Activated T-cell treated with anti-CD3 and anti-CD28 coated beads, Interleukin-2, amount 50 U/mL, for 72 hours (primary cell): ENCODE data around the gene LRRC8C. TPM values are rescaled to one million over a fixed set of nuclear protein-coding genes. Genes with fewer than 3 reads are reported as not detected.

Source experiments
- ATAC-seq, 2 donors: fragments of 150-1000 bp; cut with Tn5 transposase; replicated peaks in 1 of 2; 2 replicates each; pipeline ENCODE4 v1.10.0; 2021; ENCODE audit warnings: moderate library complexity in 2 of 2, mild to moderate bottlenecking in 1 of 2
- DNase-seq, 2 donors: peaks; one replicate each; pipeline ENCODE4 v3.0.0; 2021 to 2022; ENCODE audit warnings: mixed read lengths in 1 of 2
- H3K27ac Mint-ChIP-seq: one replicate; pipeline ENCODE4 v1.8.0; 2022; ENCODE audit warnings: mild to moderate bottlenecking, moderate library complexity, mixed read lengths
- H3K27me3 Mint-ChIP-seq: one replicate; pipeline ENCODE4 v1.8.0; 2022; ENCODE audit warnings: low read depth, mixed read lengths
- H3K36me3 Mint-ChIP-seq, 2 donors: one replicate each; pipeline ENCODE4 v1.8.0; 2022; ENCODE audit warnings: mixed read lengths in 2 of 2, mild to moderate bottlenecking in 1 of 2; ENCODE audit not compliant: insufficient read depth in 2 of 2
- H3K4me1 Mint-ChIP-seq: one replicate; pipeline ENCODE4 v1.8.0; 2022; ENCODE audit warnings: low read depth, mixed read lengths
- H3K4me3 Mint-ChIP-seq, 2 donors: one replicate each; pipeline ENCODE4 v1.8.0; 2022; ENCODE audit warnings: mild to moderate bottlenecking in 2 of 2, mixed read lengths in 2 of 2, moderate library complexity in 2 of 2
- H3K9me3 Mint-ChIP-seq, 2 donors: one replicate each; pipeline ENCODE4 v1.8.0; 2022; ENCODE audit warnings: mixed read lengths in 2 of 2
- total RNA-seq, 2 donors: library from RNA; stranded (reverse); gene quantifications; one replicate each; pipeline ENCODE4 v1.2.3, GENCODE V29; 2022

LRRC8C gene
- total RNA-seq, 2 donors from 2014 or later, result 33.1 to 36.7 TPM

DNA sequence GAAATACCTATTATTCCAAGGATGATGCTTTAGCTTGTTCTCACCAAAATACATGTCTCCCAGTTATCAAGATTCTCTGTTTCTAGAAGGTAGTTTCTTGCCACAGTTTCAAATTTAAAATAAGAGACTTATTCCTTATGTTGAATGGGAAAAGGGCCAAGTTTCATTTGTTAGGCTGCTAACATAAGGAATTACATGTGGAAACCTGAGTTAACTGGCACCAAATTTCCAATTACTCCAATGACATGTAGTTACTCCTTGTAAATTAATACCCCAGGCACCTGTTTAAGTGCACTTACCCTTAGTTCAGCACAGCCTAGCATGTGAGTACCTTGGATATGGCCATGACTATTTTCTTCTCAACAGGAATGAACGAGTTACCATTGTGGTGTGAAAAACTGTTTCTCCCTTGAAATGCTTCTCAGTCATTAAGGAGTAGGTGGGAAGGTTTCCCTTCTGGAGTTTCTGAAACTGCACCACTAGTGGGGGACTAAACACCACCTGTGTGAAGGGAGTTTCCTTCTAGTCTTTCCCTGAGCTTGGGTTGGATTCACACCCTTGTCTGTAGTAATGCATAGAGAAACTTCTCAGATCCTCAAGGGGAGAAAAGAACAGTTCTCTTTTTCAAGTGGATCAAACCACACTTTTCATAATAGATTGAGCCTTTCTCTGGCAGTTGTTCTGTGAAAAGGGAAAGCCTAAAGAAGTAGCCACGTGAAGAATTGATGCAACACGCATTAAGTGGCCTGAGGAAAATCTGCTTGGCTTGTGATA is 32.3 kb upstream of the LRRC8C start:
- Mint-ChIP-seq H3K27me3 (no peaks in the 10 kb centered on the region), H3K9me3 (no peaks in the 10 kb centered on the region), H3K36me3 (peaks cover 0 to 3% of the 10 kb centered on the region in 2 donors), H3K4me1 (peaks cover 95% of the 10 kb centered on the region), H3K27ac (peak overlapping the region; percentile 99), H3K4me3 (peak overlapping the region in 1 of 2 donors; percentile 40)
- no peak for ATAC-seq
- no peak for DNase-seq

DNA sequence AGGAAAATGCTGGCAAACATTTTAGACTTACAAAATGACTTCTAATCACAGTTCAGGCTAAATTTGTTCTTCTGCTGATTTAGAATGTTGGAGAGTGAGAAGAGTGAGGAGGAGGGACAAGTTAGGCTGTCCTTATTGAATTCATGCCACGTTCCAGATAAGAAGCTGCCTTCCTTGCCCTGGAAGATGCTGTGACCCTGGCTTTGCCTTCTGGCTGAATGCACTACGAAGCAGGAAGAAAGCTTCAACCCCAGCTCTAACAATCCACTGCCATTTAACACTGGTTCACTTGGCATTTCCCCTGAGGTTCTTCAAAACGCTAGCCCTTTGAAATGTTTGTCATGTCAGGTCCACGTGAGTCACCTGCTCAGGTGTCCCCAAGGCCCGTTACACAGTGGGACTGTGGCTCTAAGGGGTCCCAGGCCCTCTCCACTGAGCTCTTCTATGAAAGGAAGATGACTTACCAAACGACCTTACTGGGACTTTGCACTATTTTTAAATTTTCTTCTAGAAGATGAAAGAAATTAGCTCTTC is 30.0 kb upstream of the LRRC8C start:
- Mint-ChIP-seq H3K36me3 (no peaks in the 10 kb centered on the region), H3K9me3 (no peaks in the 10 kb centered on the region), H3K4me3 (peak overlapping the region; percentile 74 to 85), H3K4me1 (peaks cover 100% of the 10 kb centered on the region), H3K27me3 (no peaks in the 10 kb centered on the region), H3K27ac (peak overlapping the region; percentile 99)
- ATAC-seq (peak; percentile 33 to 41), DNase-seq (peak; percentile 50 to 52)

DNA sequence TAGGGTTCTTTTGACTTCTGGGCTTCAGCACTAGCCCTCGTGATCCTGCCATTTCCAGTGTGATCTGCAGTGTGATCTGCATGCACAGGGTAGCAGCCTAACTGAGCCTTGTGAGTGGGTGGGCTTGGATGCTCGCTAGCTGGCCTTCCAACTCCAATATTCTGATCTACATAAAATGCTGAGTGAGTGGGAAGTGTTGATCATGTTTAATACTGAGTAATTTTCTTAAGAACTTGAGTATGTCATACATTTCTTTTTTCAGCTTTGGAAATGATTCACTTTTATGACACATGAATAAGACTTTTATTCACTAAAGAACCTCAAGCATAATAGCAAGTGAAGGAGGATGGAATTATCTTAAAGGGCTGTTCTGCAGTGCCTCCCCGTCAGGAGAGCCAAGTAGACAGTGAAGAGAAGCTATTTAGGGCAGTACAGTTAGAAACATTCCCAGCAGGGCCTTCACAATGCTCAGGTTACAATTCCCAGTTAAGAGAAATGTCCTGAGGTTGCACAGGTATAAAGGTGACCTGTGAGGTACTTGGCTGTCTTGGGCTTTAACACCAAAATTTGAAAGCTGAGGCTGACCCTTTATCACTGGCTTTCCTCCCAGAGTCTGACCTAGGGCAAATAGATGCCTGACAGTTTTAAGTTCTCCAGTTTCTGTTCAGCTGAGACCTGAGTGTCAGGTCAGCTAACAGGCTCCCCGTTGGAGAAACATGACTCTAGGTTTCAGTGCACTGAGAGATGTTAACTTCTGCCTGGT is 29.1 kb upstream of the LRRC8C start:
- DNase-seq (peak; percentile 47 to 51), ATAC-seq (peak; percentile 59 to 62)
- H3K9me3 Mint-ChIP-seq, result no peaks in the 10 kb centered on the region
- H3K4me3 Mint-ChIP-seq, result peak overlapping the region; percentile 74 to 85
- peak overlapping the region; percentile 99 for H3K27ac Mint-ChIP-seq
- peaks cover 100% of the 10 kb centered on the region for H3K4me1 Mint-ChIP-seq
- H3K36me3 Mint-ChIP-seq, result no peaks in the 10 kb centered on the region
- no peaks in the 10 kb centered on the region for H3K27me3 Mint-ChIP-seq

DNA sequence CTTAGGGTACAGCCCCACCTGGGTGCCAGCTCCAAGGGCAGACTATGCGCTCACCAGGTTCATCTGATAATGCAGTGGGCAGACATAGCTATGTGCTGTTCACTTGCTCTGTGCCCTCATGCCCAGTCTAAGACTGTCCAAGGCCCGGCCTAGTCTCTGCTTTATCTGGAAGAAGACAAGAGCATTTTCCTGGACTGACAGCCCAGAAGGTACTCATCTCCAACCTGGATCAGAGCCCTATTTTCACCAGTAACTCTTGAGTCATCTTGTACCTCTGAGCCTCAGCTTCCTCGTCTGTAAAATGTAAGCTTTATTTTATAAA is 28.5 kb upstream of the LRRC8C start:
- DNase-seq, result peak; percentile 42 to 43
- H3K4me3 Mint-ChIP-seq, result peak overlapping the region; percentile 74 to 85
- peak; percentile 27 to 30 for ATAC-seq
- H3K27ac Mint-ChIP-seq, result peak overlapping the region; percentile 99
- no peaks in the 10 kb centered on the region for H3K27me3 Mint-ChIP-seq
- no peaks in the 10 kb centered on the region for H3K9me3 Mint-ChIP-seq
- H3K36me3 Mint-ChIP-seq, result no peaks in the 10 kb centered on the region
- H3K4me1 Mint-ChIP-seq, result peaks cover 100% of the 10 kb centered on the region

DNA sequence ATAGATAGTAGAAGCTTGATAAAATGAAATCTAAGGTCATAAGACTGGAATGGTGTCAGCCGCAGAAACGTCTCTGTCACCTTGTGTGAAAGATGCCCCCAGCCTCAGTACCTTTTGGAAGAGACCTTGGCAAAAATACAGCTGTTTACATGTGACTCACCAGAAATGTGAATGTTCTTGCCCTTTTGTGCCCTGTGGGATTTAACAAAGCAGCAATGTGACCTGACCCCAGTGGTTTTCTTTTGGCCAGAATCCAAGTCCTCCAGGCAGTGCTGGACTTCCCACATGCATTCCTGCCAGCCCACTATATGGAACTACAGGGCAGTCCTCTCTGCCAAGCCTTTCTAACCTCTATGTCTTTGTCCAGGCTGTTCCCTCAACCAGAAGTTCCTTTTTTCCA is 27.2 kb upstream of the LRRC8C start:
- Mint-ChIP-seq H3K4me1 (peaks cover 100% of the 10 kb centered on the region), H3K27ac (peak overlapping the region; percentile 99), H3K4me3 (peak overlapping the region; percentile 74 to 85)

DNA sequence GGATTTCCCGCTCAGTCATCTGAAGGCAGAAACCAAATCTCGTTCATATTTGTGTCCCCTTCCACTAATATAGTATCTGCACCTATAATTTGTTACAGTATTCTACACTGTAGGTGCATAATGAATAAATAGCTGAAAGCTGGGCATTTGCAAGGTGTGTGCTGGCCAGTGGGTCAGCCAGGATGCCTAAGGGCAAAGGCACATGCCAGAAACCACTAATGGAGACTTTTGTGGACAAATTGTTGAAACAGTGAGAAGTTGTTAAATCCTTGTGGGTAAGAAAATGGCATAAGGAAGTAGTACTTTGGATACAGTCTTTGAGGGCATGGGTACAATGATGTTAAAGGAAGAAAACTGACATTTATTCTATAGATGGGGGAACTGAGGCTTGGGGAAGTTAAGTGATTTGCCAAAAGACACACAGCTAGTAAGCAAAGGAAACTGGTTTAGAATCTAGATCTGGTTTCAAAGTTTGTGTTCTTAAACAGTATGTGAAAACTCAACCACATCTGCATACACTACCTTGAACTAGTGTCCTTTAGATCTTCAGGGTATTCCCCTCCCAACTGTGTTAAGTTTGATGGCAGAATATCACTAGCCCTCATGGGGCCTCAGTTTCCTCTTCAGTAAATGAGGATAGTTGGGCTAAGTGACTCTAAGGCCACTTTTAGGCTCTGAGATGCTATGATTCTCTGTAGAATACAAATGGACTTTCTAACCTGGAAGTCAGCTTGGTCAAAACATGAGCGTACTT is 26.5 kb upstream of the LRRC8C start:
- no peaks in the 10 kb centered on the region for H3K9me3 Mint-ChIP-seq
- H3K27me3 Mint-ChIP-seq, result no peaks in the 10 kb centered on the region
- H3K36me3 Mint-ChIP-seq, result peaks cover 0 to 2% of the 10 kb centered on the region in 2 donors
- no peak for DNase-seq
- peaks cover 100% of the 10 kb centered on the region for H3K4me1 Mint-ChIP-seq
- peak overlapping the region; percentile 85 to 87 for H3K4me3 Mint-ChIP-seq
- H3K27ac Mint-ChIP-seq, result peak overlapping the region; percentile 99
- ATAC-seq, result no peak

More for the DNA sequence above, 27.2 kb upstream of the LRRC8C start:
- Mint-ChIP-seq H3K36me3 (no peaks in the 10 kb centered on the region), H3K9me3 (no peaks in the 10 kb centered on the region), H3K27me3 (no peaks in the 10 kb centered on the region)
- DNase-seq (no peak), ATAC-seq (no peak)

DNA sequence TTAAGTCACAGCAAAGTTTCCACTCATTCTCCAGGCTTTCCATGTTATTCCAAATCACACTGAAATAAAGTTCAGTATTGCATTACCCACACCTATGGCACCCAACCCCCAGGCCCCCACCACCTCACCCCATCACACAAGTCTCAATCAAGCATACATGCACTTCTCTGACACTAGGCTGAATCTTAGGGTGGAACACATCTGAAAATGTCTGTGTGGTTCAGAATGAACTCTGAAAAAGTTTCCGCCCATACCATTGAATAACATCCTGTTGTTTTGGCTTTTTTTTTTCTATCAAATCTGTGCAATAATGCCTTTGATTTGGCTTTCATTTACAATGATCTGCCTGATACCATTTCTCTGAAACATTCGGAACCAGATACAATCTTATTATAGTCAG is 25.8 kb upstream of the LRRC8C start:
- peak; percentile 35 to 40 for DNase-seq
- Mint-ChIP-seq H3K9me3 (no peaks in the 10 kb centered on the region), H3K4me3 (peak overlapping the region; percentile 85 to 87), H3K4me1 (peaks cover 100% of the 10 kb centered on the region), H3K36me3 (peaks cover 0 to 2% of the 10 kb centered on the region in 2 donors), H3K27ac (peak overlapping the region; percentile 99), H3K27me3 (no peaks in the 10 kb centered on the region)
- peak in 1 of 2 donors; percentile 3 for ATAC-seq

DNA sequence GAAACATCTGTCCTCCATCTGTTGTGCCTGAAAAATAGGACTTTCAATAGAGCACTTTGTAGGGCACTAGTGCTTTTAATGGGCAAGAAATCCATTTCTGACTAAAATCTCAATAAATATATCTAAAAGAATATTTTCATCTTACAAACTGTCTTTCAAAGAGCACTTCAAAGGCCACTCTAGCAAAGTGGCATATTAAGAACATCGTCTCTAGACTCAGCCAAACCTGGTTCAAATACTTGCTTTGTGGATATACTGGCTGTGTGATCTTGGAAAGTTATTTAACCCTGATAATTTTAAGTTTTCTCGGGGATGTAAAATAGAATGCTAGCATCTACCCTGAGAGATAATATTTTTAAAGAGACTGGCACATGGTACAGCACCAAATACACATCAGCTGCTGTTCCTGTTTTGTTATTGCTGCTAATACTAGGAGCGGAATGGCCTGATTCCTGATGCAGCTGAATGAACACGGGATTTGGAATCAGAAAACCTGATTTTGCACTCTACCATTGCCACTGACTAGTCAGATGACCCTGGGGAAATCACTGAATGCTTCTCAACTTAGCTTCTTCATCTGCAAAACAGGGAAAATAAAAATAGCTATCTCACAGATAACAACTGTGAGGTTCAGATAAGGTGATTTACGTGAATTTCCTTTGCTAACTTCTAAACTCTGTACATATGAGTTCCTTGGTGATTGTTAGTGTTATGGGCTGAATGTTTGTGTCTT is 25.2 kb upstream of the LRRC8C start:
- no peak for DNase-seq
- H3K36me3 Mint-ChIP-seq, result peaks cover 0 to 2% of the 10 kb centered on the region in 2 donors
- H3K27ac Mint-ChIP-seq, result peak overlapping the region; percentile 99
- H3K27me3 Mint-ChIP-seq, result no peaks in the 10 kb centered on the region
- peaks cover 100% of the 10 kb centered on the region for H3K4me1 Mint-ChIP-seq
- no peak for ATAC-seq
- no peaks in the 10 kb centered on the region for H3K9me3 Mint-ChIP-seq
- H3K4me3 Mint-ChIP-seq, result peak overlapping the region; percentile 85 to 87

DNA sequence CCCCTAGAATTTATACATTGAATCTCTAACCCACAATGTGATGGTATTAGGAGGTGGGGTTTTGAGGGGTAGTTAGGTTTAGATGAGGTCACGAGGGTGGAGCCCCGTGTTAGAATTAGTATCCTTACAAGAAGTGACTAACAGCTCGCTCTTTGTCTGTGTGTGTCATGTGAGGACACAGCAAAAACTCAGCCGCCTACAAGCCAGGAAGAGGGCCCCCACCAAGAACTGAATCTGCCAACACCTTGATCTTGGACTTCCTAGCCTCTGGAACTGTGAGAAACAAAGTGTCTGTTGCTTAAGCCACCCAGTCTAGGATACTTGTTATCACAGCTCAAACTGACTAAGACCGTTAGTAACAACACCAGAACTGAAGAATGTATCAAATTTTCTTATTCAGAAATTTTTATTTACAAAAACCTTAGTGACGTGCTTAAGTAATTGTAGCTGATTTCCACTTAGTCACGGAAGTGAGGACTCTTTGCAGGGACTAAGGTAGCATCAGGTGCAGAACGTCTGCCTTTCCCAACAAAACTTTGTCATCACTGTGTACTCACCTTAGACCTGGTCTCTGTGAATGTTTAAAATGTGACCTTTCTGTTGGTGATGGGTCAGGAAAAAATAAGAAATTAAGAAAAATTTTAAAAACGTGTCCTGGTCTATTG is 24.5 kb upstream of the LRRC8C start:
- Mint-ChIP-seq H3K27me3 (no peaks in the 10 kb centered on the region), H3K27ac (peak overlapping the region; percentile 99), H3K4me3 (peak overlapping the region; percentile 85 to 87), H3K4me1 (peaks cover 97% of the 10 kb centered on the region), H3K36me3 (peaks cover 0 to 2% of the 10 kb centered on the region in 2 donors), H3K9me3 (no peaks in the 10 kb centered on the region)
- ATAC-seq (peak; percentile 44 to 45), DNase-seq (peak; percentile 75 to 83)

DNA sequence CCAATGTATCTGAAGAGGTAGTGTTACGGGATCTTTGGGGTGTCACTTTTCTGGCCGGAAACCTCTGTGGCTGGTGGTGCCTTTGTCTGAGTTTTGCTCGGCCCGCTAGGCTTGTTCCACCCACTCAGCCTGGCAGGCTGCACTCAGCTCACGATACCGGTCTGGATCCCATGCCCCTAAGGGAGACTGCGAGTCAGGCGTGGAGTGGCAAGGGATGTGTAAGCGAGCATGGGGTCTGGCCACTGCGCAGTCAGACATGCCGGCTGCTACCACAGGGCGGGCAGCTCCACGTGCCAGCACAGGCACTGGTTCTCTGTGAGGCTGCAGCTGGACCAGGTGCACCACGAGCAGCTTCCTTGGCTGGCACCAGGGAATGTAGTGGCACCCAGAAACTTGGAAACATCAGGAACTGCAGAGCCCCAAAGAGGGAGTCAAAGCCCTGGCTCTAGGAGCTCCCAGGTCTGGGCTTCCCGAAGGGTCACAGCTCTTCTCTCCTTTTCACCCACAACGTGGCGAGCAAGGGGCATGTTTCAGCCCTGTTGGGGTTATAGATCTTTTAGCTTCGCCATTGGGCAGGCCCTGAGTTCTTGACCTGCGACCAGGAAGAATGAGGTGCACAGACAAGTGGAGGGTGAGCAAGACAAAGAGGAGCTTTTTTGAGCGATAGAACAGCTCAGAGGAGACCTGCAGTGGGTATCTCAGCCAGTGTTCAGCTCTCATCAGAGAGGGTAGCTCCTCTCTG is 23.8 kb upstream of the LRRC8C start:
- H3K4me3 Mint-ChIP-seq, result peak overlapping the region; percentile 85 to 87
- no peaks in the 10 kb centered on the region for H3K27me3 Mint-ChIP-seq
- DNase-seq (peak; percentile 80 to 82), ATAC-seq (peak; percentile 26 to 36)
- peaks cover 96% of the 10 kb centered on the region for H3K4me1 Mint-ChIP-seq
- peak overlapping the region; percentile 99 for H3K27ac Mint-ChIP-seq
- peaks cover 0 to 2% of the 10 kb centered on the region in 2 donors for H3K36me3 Mint-ChIP-seq
- H3K9me3 Mint-ChIP-seq, result no peaks in the 10 kb centered on the region

DNA sequence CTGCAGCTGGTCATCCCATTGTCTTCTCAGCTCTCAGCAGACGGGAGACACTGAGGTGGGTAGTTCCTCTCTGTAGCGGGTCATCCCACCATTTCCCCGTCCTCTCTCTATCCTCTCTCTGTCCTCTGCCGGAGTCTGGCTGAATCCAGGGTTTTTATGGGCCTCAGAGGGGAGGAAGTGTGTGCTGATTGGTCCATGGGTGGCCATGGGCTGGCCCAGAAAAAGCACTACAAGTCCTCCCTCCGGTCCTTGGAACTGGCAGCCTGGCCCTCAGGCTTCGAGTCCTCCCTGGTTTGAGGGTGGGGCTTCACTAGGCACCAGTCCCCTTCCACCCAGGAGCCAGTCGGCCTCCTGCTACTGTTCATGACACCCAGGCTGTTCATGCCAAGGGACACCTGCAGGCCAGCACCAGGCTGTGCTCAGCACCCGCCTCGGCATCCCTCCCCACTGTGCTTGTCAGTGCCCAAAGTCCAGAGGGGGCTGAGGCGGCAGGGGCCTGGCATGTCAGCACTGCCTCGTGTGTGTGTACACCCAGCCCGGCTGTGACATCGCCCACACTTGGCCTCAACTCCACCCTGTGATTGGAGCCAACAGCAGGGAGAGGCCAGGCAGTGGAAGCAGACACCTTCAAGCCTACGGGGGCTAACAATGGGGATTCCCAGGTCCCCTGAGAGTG is 23.0 kb upstream of the LRRC8C start:
- Mint-ChIP-seq H3K27me3 (no peaks in the 10 kb centered on the region), H3K27ac (peak overlapping the region; percentile 99), H3K9me3 (no peaks in the 10 kb centered on the region), H3K4me1 (peaks cover 96% of the 10 kb centered on the region), H3K4me3 (peak overlapping the region; percentile 85 to 87), H3K36me3 (peaks cover 0 to 3% of the 10 kb centered on the region in 2 donors)
- ATAC-seq, result peak; percentile 2 to 15
- peak; percentile 56 to 64 for DNase-seq
